A673 (cell line): ENCODE results near the gene CFAP97D1. TPM values are rescaled to one million over a fixed set of nuclear protein-coding genes. Genes with fewer than 3 reads are reported as not detected.

ENCODE experiments used
- BruUV-seq: library from RNA; stranded (reverse); fragments of 400-500 nt; replicated peaks from 2 replicates; lab custom pipeline; 2021; lab: Mats Ljungman, UMichigan
- CTCF ChIA-PET: fragments of 300-600 bp; sonication (Branson Sonifier 250); formaldehyde crosslinking; loops from one replicate; lab custom pipeline; 2022; ENCODE audit warnings: antibody characterized with exemption; lab: Charles Lee
- POLR2A ChIA-PET: fragments of 300-600 bp; sonication (Branson Sonifier 250); formaldehyde crosslinking; loops from one replicate; lab custom pipeline; 2022; ENCODE audit warnings: antibody characterized with exemption; ENCODE audit not compliant: low non-redundant PET; lab: Charles Lee
- DNase-seq: peaks from one replicate; pipeline ENCODE4 v3.0.0-alpha.2; 2015; ENCODE audit warnings: low spot score
- H3K27ac ChIP-seq: fragments of 200-600 bp; sonication (generic); 2 replicates; pipeline ENCODE4 v1.5.1; 2016; ENCODE audit warnings: mixed run types, low read depth, mild to moderate bottlenecking, mixed read lengths, antibody characterized with exemption, low read length; ENCODE audit not compliant: poor library complexity, severe bottlenecking
- H3K27me3 ChIP-seq: fragments of 200-600 bp; sonication (generic); replicated peaks from 2 replicates; pipeline ENCODE4 v1.6.1; 2017; ENCODE audit warnings: mixed run types, low read depth, mild to moderate bottlenecking, mixed read lengths, antibody characterized with exemption, low read length; ENCODE audit not compliant: insufficient read depth, poor library complexity
- H3K36me3 ChIP-seq: fragments of 200-600 bp; sonication (generic); 2 replicates; pipeline ENCODE4 v1.6.1; 2016; ENCODE audit warnings: mixed run types, mild to moderate bottlenecking, mixed read lengths, antibody characterized with exemption, low read length; ENCODE audit not compliant: insufficient read depth, poor library complexity, severe bottlenecking
- H3K4me1 ChIP-seq: fragments of 200-600 bp; sonication (generic); 2 replicates; pipeline ENCODE4 v1.6.1; 2017; ENCODE audit warnings: mixed run types, mild to moderate bottlenecking, mixed read lengths, antibody characterized with exemption, low read length; ENCODE audit not compliant: insufficient read depth, poor library complexity, severe bottlenecking
- H3K4me3 ChIP-seq: fragments of 200-600 bp; sonication (generic); 2 replicates; pipeline ENCODE4 v1.5.1; 2016; ENCODE audit warnings: low read depth, mixed run types, mild to moderate bottlenecking, mixed read lengths, low read length; ENCODE audit not compliant: poor library complexity, severe bottlenecking
- H3K9me3 ChIP-seq: fragments of 200-600 bp; sonication (generic); 2 replicates; pipeline ENCODE4 v1.6.1; 2016; ENCODE audit warnings: mixed run types, low read depth, mild to moderate bottlenecking, mixed read lengths, antibody characterized with exemption, low read length; ENCODE audit not compliant: poor library complexity, severe bottlenecking
- CTCF ChIP-seq: fragments of 300-800, 200-600 bp; sonication (generic); conservative IDR thresholded peaks from 2 replicates; pipeline ENCODE4 v1.5.1; 2017; ENCODE audit warnings: low read depth, mild to moderate bottlenecking, antibody characterized with exemption, low read length, moderate library complexity, mixed read lengths
- EZH2 ChIP-seq: fragments of 200-600 bp; sonication (generic); IDR thresholded peaks from 2 replicates; pipeline ENCODE4 v1.6.1; 2017; ENCODE audit warnings: borderline replicate concordance, low read depth, mild to moderate bottlenecking, mixed read lengths, antibody characterized with exemption, low read length; ENCODE audit not compliant: poor library complexity, severe bottlenecking
- intact Hi-C: fragments of 100-400 bp; cut with micrococcal nuclease; formaldehyde crosslinking; loops from one replicate; pipeline ENCODE4 v1.10.0; 2022; ENCODE audit not compliant: unreplicated experiment
- total RNA-seq: library from RNA; stranded (reverse); gene quantifications from 2 replicates; pipeline ENCODE4 v1.2.3, GENCODE V29; 2021

CFAP97D1 gene
- total RNA-seq, 1 experiment from 2014 or later = not detected

- H3K27ac ChIP-seq = no peak overlapping the region
- no peaks in the 10 kb centered on the region for H3K9me3 ChIP-seq
- H3K4me3 ChIP-seq = no peak overlapping the region
- H3K4me1 ChIP-seq = no peaks in the 10 kb centered on the region
- intact Hi-C loops = no loop called here
- TF ChIP-seq CTCF = no peak
- TF ChIP-seq EZH2 = no peak
- ChIA-PET CTCF (no interaction called here), POLR2A (no interaction called here)
- H3K36me3 ChIP-seq = no peaks in the 10 kb centered on the region
- no TSS peak for BruUV-seq
- no peak for DNase-seq
- no peaks in the 10 kb centered on the region for H3K27me3 ChIP-seq
Observed at GRCh38 chr17:43812396-43813265, 32.4 kb downstream of the CFAP97D1 start.

GRCh38 chr17:43813386-43813785, 33.2 kb downstream of the CFAP97D1 start:
- no peaks in the 10 kb centered on the region for H3K9me3 ChIP-seq
- intact Hi-C loops = no loop called here
- H3K4me1 ChIP-seq = no peaks in the 10 kb centered on the region
- H3K27me3 ChIP-seq = no peaks in the 10 kb centered on the region
- ChIA-PET POLR2A (no interaction called here), CTCF (no interaction called here)
- no peak overlapping the region for H3K27ac ChIP-seq
- no peaks in the 10 kb centered on the region for H3K36me3 ChIP-seq
- H3K4me3 ChIP-seq = no peak overlapping the region
- no TSS peak for BruUV-seq
- no peak for DNase-seq
- TF ChIP-seq CTCF (no peak), EZH2 (no peak)

- POLR2A ChIA-PET = no interaction called here
- CTCF ChIA-PET = no interaction called here
- no peak for DNase-seq
- intact Hi-C loops = no loop called here
- H3K4me3 ChIP-seq = no peak overlapping the region
- H3K9me3 ChIP-seq = no peaks in the 10 kb centered on the region
- no peaks in the 10 kb centered on the region for H3K27me3 ChIP-seq
- TF ChIP-seq EZH2 (no peak), CTCF (no peak)
- no peaks in the 10 kb centered on the region for H3K36me3 ChIP-seq
- H3K27ac ChIP-seq = no peak overlapping the region
- H3K4me1 ChIP-seq = no peaks in the 10 kb centered on the region
- no TSS peak for BruUV-seq
Observed at GRCh38 chr17:43814026-43814425, 33.8 kb downstream of the CFAP97D1 start.
